Hepatic stellate cell (primary cell): Measurements from ENCODE around the gene DYDC2.
"Not testable (repeated sequence)": the region's sequence is repeated elsewhere in the genome, so short reads cannot be mapped to it uniquely, and the experiment has no call there.

Experiments used
- DNase-seq: peaks from one replicate; pipeline ENCODE4 v3.0.0; 2011; ENCODE audit warnings: low spot score

Gene DYDC2

GRCh38 chr10:80414142-80414895, 57.7 kb downstream of the DYDC2 start:
- no peak for DNase-seq

GRCh38 chr10:80415734-80416478, 59.3 kb downstream of the DYDC2 start:
- DNase-seq = no peak

- DNase-seq = no peak
Measured at GRCh38 chr10:80416479-80417098, 60.0 kb downstream of the DYDC2 start.

- not testable (repeated sequence) for DNase-seq
Measured at GRCh38 chr10:80417256-80417655, 60.7 kb downstream of the DYDC2 start.
